IPS DF 19.7 (cell line): ENCODE measurements around the gene SIGLEC14.
"Not testable (repeated sequence)": the region's sequence is repeated elsewhere in the genome, so short reads cannot be mapped to it uniquely, and the experiment has no call there.

Source experiments
- DNase-seq: peaks from one replicate; pipeline ENCODE4 v3.0.0-alpha.2; 2013; ENCODE audit warnings: low read depth, low spot score

SIGLEC14 gene

GRCh38 chr19:51675911-51676565 lies 29.4 kb upstream of the SIGLEC14 start:
- DNase-seq = not testable (repeated sequence)

GRCh38 chr19:51668216-51668615 lies 21.6 kb upstream of the SIGLEC14 start:
- DNase-seq = no peak

- no peak for DNase-seq
Measured at GRCh38 chr19:51664997-51665396, 18.4 kb upstream of the SIGLEC14 start.

- DNase-seq = no peak
Measured at GRCh38 chr19:51664131-51664530, 17.5 kb upstream of the SIGLEC14 start.

GRCh38 chr19:51663650-51664049 lies 17.0 kb upstream of the SIGLEC14 start:
- no peak for DNase-seq

- DNase-seq = no peak
Measured at GRCh38 chr19:51660975-51661600, 14.5 kb upstream of the SIGLEC14 start.

GRCh38 chr19:51654783-51655182 lies 8.2 kb upstream of the SIGLEC14 start:
- DNase-seq = no peak

- DNase-seq = no peak
Measured at GRCh38 chr19:51653162-51653561, 6.5 kb upstream of the SIGLEC14 start.

GRCh38 chr19:51652266-51652665 lies 5.6 kb upstream of the SIGLEC14 start:
- DNase-seq = no peak

- DNase-seq = no peak
Measured at GRCh38 chr19:51651216-51651846, 4.7 kb upstream of the SIGLEC14 start.

GRCh38 chr19:51647318-51647717 lies 693 bp upstream of the SIGLEC14 start:
- no peak for DNase-seq

GRCh38 chr19:51644636-51645271 lies 1.9 kb downstream of the SIGLEC14 start:
- DNase-seq = peak; percentile 40

- no peak for DNase-seq
Measured at GRCh38 chr19:51641648-51642047, 5.0 kb downstream of the SIGLEC14 start.

- no peak for DNase-seq
Measured at GRCh38 chr19:51640386-51640785, 6.2 kb downstream of the SIGLEC14 start.

GRCh38 chr19:51639916-51640315 lies 6.7 kb downstream of the SIGLEC14 start:
- DNase-seq = no peak

GRCh38 chr19:51637362-51637978 lies 9.2 kb downstream of the SIGLEC14 start:
- no peak for DNase-seq

GRCh38 chr19:51632126-51632525 lies 14.5 kb downstream of the SIGLEC14 start:
- DNase-seq = no peak

- not testable (repeated sequence) for DNase-seq
Measured at GRCh38 chr19:51630315-51630714, 16.3 kb downstream of the SIGLEC14 start, which contains the start of gene SIGLEC5. Gene SIGLEC5, minus strand, starts transcription at chr19:51630401. Its CDS starts 66 bp downstream, at chr19:51630335.

GRCh38 chr19:51628153-51628939 lies 18.3 kb downstream of the SIGLEC14 start:
- no peak for DNase-seq

- DNase-seq = no peak
Measured at GRCh38 chr19:51627491-51628138, 19.0 kb downstream of the SIGLEC14 start.

GRCh38 chr19:51626675-51627074 lies 19.9 kb downstream of the SIGLEC14 start:
- no peak for DNase-seq
